ENCODE results near the gene CENPI. TPM values are rescaled to one million over a fixed set of nuclear protein-coding genes. Genes with fewer than 3 reads are reported as not detected.
"Not testable (repeated sequence)": the region's sequence is repeated elsewhere in the genome, so short reads cannot be mapped to it uniquely, and the experiment has no call there.

Gene CENPI
- total RNA-seq = 13.2 and 13.7 TPM in 2 replicates
- long read RNA-seq, partial matches to known transcripts = 6 of 19 reads
- long read RNA-seq, other reads (novel, unspliced or antisense) = 13 of 19 reads

- Mint-ChIP-seq H3K4me3 (ENCODE audit: low read depth) (peak within 1 kb of the TSS; percentile 87), H3K27me3 (no peaks in the 10 kb centered on the region), H3K4me1 (ENCODE audit: low read depth) (peaks cover 10% of the 10 kb centered on the region), H3K9me3 (ENCODE audit: low read depth) (peaks cover 15% of the 10 kb centered on the region), H3K27ac (peak within 1 kb of the TSS; percentile 97), H3K36me3 (ENCODE audit: insufficient read depth) (peaks cover 5% of the 10 kb centered on the region)
- peak; percentile 80 for DNase-seq (ENCODE audit: low spot score, unreplicated experiment)
- TF ChIP-seq CTCF (IDR thresholded peaks at IDR 0.05; ENCODE audit: unreplicated experiment) = no peak
These were observed at the start of gene CENPI for GRCh38 chrX:101097546-101098453. CENPI (plus strand) TSS chrX:101098204; CDS start chrX:101101071, 2,867 bp downstream.

GRCh38 chrX:101051153-101051548 lies 46.9 kb upstream of the CENPI start:
- Mint-ChIP-seq H3K4me3 (ENCODE audit: low read depth) (peak overlapping the region; percentile 90), H3K36me3 (ENCODE audit: insufficient read depth) (peaks cover 3% of the 10 kb centered on the region), H3K4me1 (ENCODE audit: low read depth) (no peaks in the 10 kb centered on the region), H3K27me3 (no peaks in the 10 kb centered on the region), H3K9me3 (ENCODE audit: low read depth) (peaks cover 8% of the 10 kb centered on the region), H3K27ac (peak overlapping the region; percentile 96)
- TF ChIP-seq CTCF (IDR thresholded peaks at IDR 0.05; ENCODE audit: unreplicated experiment) = no peak
- no peak for DNase-seq (ENCODE audit: low spot score, unreplicated experiment)

GRCh38 chrX:101051549-101052302 lies 46.3 kb upstream of the CENPI start, which contains the start of gene TRMT2B:
TRMT2B (minus strand) TSS chrX:101052111; CDS start chrX:101042289, 9,822 bp downstream.
- H3K4me1 Mint-ChIP-seq (ENCODE audit: low read depth) = no peaks in the 10 kb centered on the region
- H3K9me3 Mint-ChIP-seq (ENCODE audit: low read depth) = peaks cover 12% of the 10 kb centered on the region
- H3K36me3 Mint-ChIP-seq (ENCODE audit: insufficient read depth) = peaks cover 4% of the 10 kb centered on the region
- H3K27ac Mint-ChIP-seq = peak within 1 kb of the TSS; percentile 96
- H3K27me3 Mint-ChIP-seq = no peaks in the 10 kb centered on the region
- peak; percentile 14 for DNase-seq (ENCODE audit: low spot score, unreplicated experiment)
- peak within 1 kb of the TSS; percentile 90 for H3K4me3 Mint-ChIP-seq (ENCODE audit: low read depth)
- TF ChIP-seq CTCF (IDR thresholded peaks at IDR 0.05; ENCODE audit: unreplicated experiment) = no peak

GRCh38 chrX:101056551-101056950 lies 41.5 kb upstream of the CENPI start:
- H3K36me3 Mint-ChIP-seq (ENCODE audit: insufficient read depth); H3K27ac Mint-ChIP-seq; DNase-seq (ENCODE audit: low spot score, unreplicated experiment); H3K4me3 Mint-ChIP-seq (ENCODE audit: low read depth); H3K4me1 Mint-ChIP-seq (ENCODE audit: low read depth); H3K27me3 Mint-ChIP-seq: not testable (repeated sequence)
- H3K9me3 Mint-ChIP-seq (ENCODE audit: low read depth) = peaks cover 22% of the 10 kb centered on the region

- Mint-ChIP-seq H3K36me3 (ENCODE audit: insufficient read depth) (peaks cover 1% of the 10 kb centered on the region), H3K4me1 (ENCODE audit: low read depth) (no peaks in the 10 kb centered on the region), H3K4me3 (ENCODE audit: low read depth) (no peak overlapping the region), H3K27me3 (no peaks in the 10 kb centered on the region), H3K9me3 (ENCODE audit: low read depth) (peaks cover 19% of the 10 kb centered on the region), H3K27ac (no peak overlapping the region)
- no peak for TF ChIP-seq CTCF (IDR thresholded peaks at IDR 0.05; ENCODE audit: unreplicated experiment)
- DNase-seq (ENCODE audit: low spot score, unreplicated experiment) = no peak
These were observed 40.8 kb upstream of the CENPI start for GRCh38 chrX:101057093-101057714.

Data from progenitor cell of endocrine pancreas (in vitro differentiated cells).